ENCODE data around the gene SP140. TPM values are rescaled to one million over a fixed set of nuclear protein-coding genes. Genes with fewer than 3 reads are reported as not detected.

SP140 gene
- total and polyA plus RNA-seq, 9 of the 15 experiments (the other 6 are each of a cell fraction or from before 2014, with no cell fraction given): 0.04 to 1.1 (median 0.57) TPM; not detected in 1

DNA sequence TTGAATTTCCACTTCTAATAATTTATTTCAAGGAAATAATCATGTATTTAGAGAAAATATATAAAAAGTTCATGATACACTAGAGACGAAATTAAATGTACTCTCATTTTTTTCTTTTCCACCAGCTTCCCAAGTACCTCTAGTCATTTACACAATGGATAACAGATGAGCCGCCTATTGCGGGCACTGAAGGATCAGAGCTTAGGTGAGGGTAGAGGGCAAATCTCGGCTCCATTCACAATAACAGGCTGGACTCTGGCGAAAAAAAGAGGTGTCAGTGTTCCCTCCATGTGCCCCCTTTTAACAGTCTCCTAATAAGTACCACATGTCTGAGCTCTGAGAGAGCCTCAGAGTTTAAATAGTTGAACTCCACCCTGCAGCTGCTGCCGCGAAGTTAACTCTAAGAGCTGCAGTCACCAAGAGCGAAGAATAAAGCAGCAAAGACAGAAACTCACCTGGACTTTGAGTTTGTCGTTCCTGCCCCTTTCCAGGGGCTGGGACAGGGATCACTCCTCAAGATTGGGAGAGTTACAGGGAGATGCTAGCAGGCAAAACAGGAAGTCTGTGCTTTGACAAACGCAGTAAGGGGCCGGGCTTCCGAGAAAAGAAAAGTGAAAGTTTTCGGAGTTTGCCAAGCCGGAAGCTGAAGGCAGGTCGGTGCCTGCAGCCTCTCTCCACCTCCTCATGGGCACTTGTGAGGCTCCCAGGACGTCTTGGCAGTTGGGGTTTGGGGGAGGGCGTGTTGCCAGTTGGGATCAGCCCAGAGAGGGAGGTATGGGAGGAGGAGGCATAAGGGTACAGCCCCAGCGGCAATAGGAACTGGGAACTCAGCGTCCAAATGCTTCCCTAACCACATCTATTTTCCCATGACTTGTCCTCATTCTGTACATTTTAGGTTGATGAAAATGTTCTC lies 5.9 kb upstream of the SP140 start, which contains the start of gene SP110 (continued):
- 0 out of 2 replicates have a peak, but pooled peaks have one; percentile 5 for TF ChIP-seq MGA (IDR thresholded peaks at IDR 0.05)
- 0 out of 2 replicates have a peak, but pooled peaks have one; percentile 23 for TF ChIP-seq ETV5 (CRISPR knock-in tag; IDR thresholded peaks at IDR 0.05; ENCODE audit: low read depth)
- no peak for TF ChIP-seq SAFB2 (IDR thresholded peaks at IDR 0.05; ENCODE audit: borderline replicate concordance, low read depth, low read length, severe bottlenecking)
- peak; percentile 35 for TF ChIP-seq PHF20 (IDR thresholded peaks at IDR 0.05; ENCODE audit: partially characterized antibody)
- TF ChIP-seq RFX5 (IDR thresholded peaks at IDR 0.05; ENCODE audit: low read depth, low read length): no peak
- TF ChIP-seq MAFF (IDR thresholded peaks at IDR 0.05; ENCODE audit: low read length): no peak
- TF ChIP-seq MNT (conservative IDR thresholded peaks at IDR 0.05): peak in 1 of 2 experiments; percentile 59; a peak in 1 of 4 replicates
- TF ChIP-seq, protein P1, sequence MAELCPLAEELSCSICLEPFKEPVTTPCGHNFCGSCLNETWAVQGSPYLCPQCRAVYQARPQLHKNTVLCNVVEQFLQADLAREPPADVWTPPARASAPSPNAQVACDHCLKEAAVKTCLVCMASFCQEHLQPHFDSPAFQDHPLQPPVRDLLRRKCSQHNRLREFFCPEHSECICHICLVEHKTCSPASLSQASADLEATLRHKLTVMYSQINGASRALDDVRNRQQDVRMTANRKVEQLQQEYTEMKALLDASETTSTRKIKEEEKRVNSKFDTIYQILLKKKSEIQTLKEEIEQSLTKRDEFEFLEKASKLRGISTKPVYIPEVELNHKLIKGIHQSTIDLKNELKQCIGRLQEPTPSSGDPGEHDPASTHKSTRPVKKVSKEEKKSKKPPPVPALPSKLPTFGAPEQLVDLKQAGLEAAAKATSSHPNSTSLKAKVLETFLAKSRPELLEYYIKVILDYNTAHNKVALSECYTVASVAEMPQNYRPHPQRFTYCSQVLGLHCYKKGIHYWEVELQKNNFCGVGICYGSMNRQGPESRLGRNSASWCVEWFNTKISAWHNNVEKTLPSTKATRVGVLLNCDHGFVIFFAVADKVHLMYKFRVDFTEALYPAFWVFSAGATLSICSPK (IDR thresholded peaks at IDR 0.05; ENCODE audit: borderline replicate concordance): no peak
- peak; percentile 31; the same call in 1 of the 2 replicates for TF ChIP-seq RBFOX2 (IDR thresholded peaks at IDR 0.05; ENCODE audit: low read depth, low read length)
- no peak for TF ChIP-seq ZNF445 (CRISPR knock-in tag; IDR thresholded peaks at IDR 0.05; ENCODE audit: low read depth)
- no peak for TF ChIP-seq ZNF212 (CRISPR knock-in tag; IDR thresholded peaks at IDR 0.05)
